Osteocyte (in vitro differentiated cells): ENCODE data around the gene PLCB2. TPM values are rescaled to one million over a fixed set of nuclear protein-coding genes. Genes with fewer than 3 reads are reported as not detected.

ENCODE experiments used
- DNase-seq: peaks from one replicate; pipeline ENCODE4 v3.0.0; 2021; ENCODE audit warnings: mixed read lengths; ENCODE audit not compliant: unreplicated experiment; ENCODE audit errors: extremely low spot score
- H3K27ac Mint-ChIP-seq: one replicate; pipeline ENCODE4 v1.8.0; 2021; ENCODE audit warnings: mild to moderate bottlenecking, mixed read lengths; ENCODE audit not compliant: unreplicated experiment
- H3K27me3 Mint-ChIP-seq: one replicate; pipeline ENCODE4 v1.8.0; 2021; ENCODE audit warnings: mixed read lengths; ENCODE audit not compliant: unreplicated experiment
- H3K36me3 Mint-ChIP-seq: one replicate; pipeline ENCODE4 v1.8.0; 2021; ENCODE audit warnings: mixed read lengths; ENCODE audit not compliant: unreplicated experiment
- H3K4me1 Mint-ChIP-seq: one replicate; pipeline ENCODE4 v1.8.0; 2021; ENCODE audit warnings: mixed read lengths; ENCODE audit not compliant: unreplicated experiment
- H3K4me3 Mint-ChIP-seq: one replicate; pipeline ENCODE4 v1.8.0; 2021; ENCODE audit warnings: mild to moderate bottlenecking, moderate library complexity, mixed read lengths; ENCODE audit not compliant: unreplicated experiment
- H3K9me3 Mint-ChIP-seq: one replicate; pipeline ENCODE4 v1.8.0; 2021; ENCODE audit warnings: mixed read lengths; ENCODE audit not compliant: unreplicated experiment
- total RNA-seq: library from RNA; stranded (reverse); gene quantifications from 2 replicates; pipeline ENCODE4 v1.2.1, GENCODE V29; 2021
- TF ChIP-seq, protein P1 (sequence below): fragments of 200-600 bp; sonication (generic); IDR thresholded peaks from 2 replicates; pipeline ENCODE4 v1.5.0; 2021; ENCODE audit warnings: antibody characterized with exemption, mild to moderate bottlenecking, moderate library complexity

PLCB2 gene
- total RNA-seq, 1 donor from 2014 or later = 0.40 TPM

DNA sequence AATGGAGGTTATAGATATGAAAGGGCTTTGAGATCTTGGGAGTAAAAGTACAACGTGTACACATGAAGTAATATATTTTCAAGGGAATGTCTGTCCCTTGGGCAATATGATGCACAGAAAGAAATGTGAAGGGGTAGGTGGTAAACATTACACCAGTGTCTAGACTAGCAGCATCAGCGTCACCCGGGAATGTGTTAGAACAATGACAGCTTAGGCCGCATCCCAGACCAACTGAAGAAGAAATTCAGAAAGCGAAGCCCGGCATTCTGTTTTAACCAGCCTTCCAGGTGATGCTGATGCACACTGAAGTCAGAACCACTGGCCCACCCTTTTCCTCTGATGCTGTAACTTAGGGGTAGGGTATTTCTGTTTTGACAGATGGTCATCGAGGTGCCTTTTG lies 22.1 kb upstream of the PLCB2 start:
- Mint-ChIP-seq H3K27me3 (no peaks in the 10 kb centered on the region), H3K4me1 (peaks cover 85% of the 10 kb centered on the region), H3K9me3 (no peaks in the 10 kb centered on the region), H3K4me3 (peak overlapping the region; percentile 30), H3K27ac (peak overlapping the region; percentile 92), H3K36me3 (peaks cover 12% of the 10 kb centered on the region)
- DNase-seq = no peak
- TF ChIP-seq, protein P1, sequence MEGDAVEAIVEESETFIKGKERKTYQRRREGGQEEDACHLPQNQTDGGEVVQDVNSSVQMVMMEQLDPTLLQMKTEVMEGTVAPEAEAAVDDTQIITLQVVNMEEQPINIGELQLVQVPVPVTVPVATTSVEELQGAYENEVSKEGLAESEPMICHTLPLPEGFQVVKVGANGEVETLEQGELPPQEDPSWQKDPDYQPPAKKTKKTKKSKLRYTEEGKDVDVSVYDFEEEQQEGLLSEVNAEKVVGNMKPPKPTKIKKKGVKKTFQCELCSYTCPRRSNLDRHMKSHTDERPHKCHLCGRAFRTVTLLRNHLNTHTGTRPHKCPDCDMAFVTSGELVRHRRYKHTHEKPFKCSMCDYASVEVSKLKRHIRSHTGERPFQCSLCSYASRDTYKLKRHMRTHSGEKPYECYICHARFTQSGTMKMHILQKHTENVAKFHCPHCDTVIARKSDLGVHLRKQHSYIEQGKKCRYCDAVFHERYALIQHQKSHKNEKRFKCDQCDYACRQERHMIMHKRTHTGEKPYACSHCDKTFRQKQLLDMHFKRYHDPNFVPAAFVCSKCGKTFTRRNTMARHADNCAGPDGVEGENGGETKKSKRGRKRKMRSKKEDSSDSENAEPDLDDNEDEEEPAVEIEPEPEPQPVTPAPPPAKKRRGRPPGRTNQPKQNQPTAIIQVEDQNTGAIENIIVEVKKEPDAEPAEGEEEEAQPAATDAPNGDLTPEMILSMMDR = no peak

- peak overlapping the region; percentile 82 for H3K4me3 Mint-ChIP-seq
- H3K27me3 Mint-ChIP-seq = no peaks in the 10 kb centered on the region
- H3K9me3 Mint-ChIP-seq = no peaks in the 10 kb centered on the region
- H3K36me3 Mint-ChIP-seq = peaks cover 12% of the 10 kb centered on the region
- peaks cover 75% of the 10 kb centered on the region for H3K4me1 Mint-ChIP-seq
- peak overlapping the region; percentile 92 for H3K27ac Mint-ChIP-seq
- TF ChIP-seq, protein P1 = no peak
- DNase-seq = no peak
Observed at GRCh38 chr15:40328751-40329150, 21.0 kb upstream of the PLCB2 start.

- peak overlapping the region; percentile 82 for H3K4me3 Mint-ChIP-seq
- H3K4me1 Mint-ChIP-seq = peaks cover 70% of the 10 kb centered on the region
- no peaks in the 10 kb centered on the region for H3K27me3 Mint-ChIP-seq
Observed at GRCh38 chr15:40328176-40328575, 20.4 kb upstream of the PLCB2 start.

GRCh38 chr15:40327457-40327856 lies 19.7 kb upstream of the PLCB2 start:
- peaks cover 73% of the 10 kb centered on the region for H3K4me1 Mint-ChIP-seq
- peak overlapping the region; percentile 92 for H3K27ac Mint-ChIP-seq
- TF ChIP-seq, protein P1 = no peak
- H3K4me3 Mint-ChIP-seq = peak overlapping the region; percentile 82
- no peak for DNase-seq
- no peaks in the 10 kb centered on the region for H3K27me3 Mint-ChIP-seq
- H3K9me3 Mint-ChIP-seq = no peaks in the 10 kb centered on the region
- H3K36me3 Mint-ChIP-seq = peaks cover 12% of the 10 kb centered on the region

More at GRCh38 chr15:40328176-40328575, 20.4 kb upstream of the PLCB2 start:
- H3K9me3 Mint-ChIP-seq = no peaks in the 10 kb centered on the region
- peaks cover 12% of the 10 kb centered on the region for H3K36me3 Mint-ChIP-seq
- peak overlapping the region; percentile 92 for H3K27ac Mint-ChIP-seq
- TF ChIP-seq, protein P1 = no peak
- no peak for DNase-seq

DNA sequence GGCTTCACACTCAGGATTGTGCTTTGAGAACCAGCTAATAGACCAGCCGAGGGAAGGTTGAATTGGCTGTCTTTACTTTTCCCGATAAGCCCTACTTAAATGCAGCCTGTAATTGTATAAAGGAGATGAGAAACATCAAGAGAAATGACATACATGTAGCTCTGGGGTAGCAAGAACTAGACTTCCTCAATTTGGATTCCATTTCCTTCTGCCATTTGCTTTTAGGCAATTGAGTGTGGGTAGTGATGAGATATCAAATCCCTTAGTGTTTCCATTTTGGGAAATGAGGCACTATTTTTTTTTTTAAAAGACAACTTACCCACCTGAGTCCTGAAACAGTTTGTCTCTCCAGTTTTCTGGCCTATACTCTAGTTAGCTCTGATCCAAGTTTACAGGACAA lies 18.0 kb upstream of the PLCB2 start:
- no peaks in the 10 kb centered on the region for H3K27me3 Mint-ChIP-seq
- no peak for DNase-seq
- H3K4me1 Mint-ChIP-seq = peaks cover 80% of the 10 kb centered on the region
- H3K4me3 Mint-ChIP-seq = peak overlapping the region; percentile 82
- H3K27ac Mint-ChIP-seq = peak overlapping the region; percentile 92
- H3K9me3 Mint-ChIP-seq = no peaks in the 10 kb centered on the region
- H3K36me3 Mint-ChIP-seq = peaks cover 8% of the 10 kb centered on the region
- TF ChIP-seq, protein P1 = no peak
